Thoracic aorta (tissue), 2 donors: ENCODE measurements around the gene CRAMP1. TPM values are rescaled to one million over a fixed set of nuclear protein-coding genes. Genes with fewer than 3 reads are reported as not detected.

Source experiments
- ATAC-seq: fragments of 150-250 bp; one replicate; pipeline ENCODE4 v1.8.0; 2017; ENCODE audit warnings: low read depth; ENCODE audit not compliant: insufficient number of reproducible peaks, low FRiP score
- DNase-seq: peaks from one replicate; pipeline ENCODE4 v3.0.0-alpha.2; 2020; ENCODE audit warnings: low spot score
- H3K27ac ChIP-seq, 2 donors: fragments of 200-600 bp; sonication (generic); 1 replicate in 1 of 2; 2 replicates in 1 of 2; pipeline ENCODE4 v1.5.1; 2016; ENCODE audit warnings: mild to moderate bottlenecking in 2 of 2, moderate library complexity in 2 of 2
- H3K27me3 ChIP-seq: fragments of 200-600 bp; sonication (generic); replicated peaks from 2 replicates; pipeline ENCODE4 v1.6.0; 2016; ENCODE audit warnings: mild to moderate bottlenecking; ENCODE audit not compliant: insufficient read depth
- H3K36me3 ChIP-seq: fragments of 200-600 bp; sonication (generic); one replicate; pipeline ENCODE4 v1.5.1; 2016
- H3K4me1 ChIP-seq, 2 donors: fragments of 200-600 bp; sonication (generic); 1 replicate in 1 of 2; 2 replicates in 1 of 2; pipeline versions ENCODE4 v1.5.1 to v1.6.0; 2016; ENCODE audit warnings: low read depth in 2 of 2, mild to moderate bottlenecking in 1 of 2; ENCODE audit not compliant: control insufficient read depth in 1 of 2
- H3K4me3 ChIP-seq: fragments of 200-600 bp; sonication (generic); 2 replicates; pipeline ENCODE4 v1.5.1; 2016; ENCODE audit warnings: mild to moderate bottlenecking
- H3K9me3 ChIP-seq: fragments of 200-600 bp; sonication (generic); 2 replicates; pipeline ENCODE4 v1.5.1; 2016
- total RNA-seq, 2 donors: library from RNA; depleted of rRNA; stranded (reverse); fragments of >200 nt; gene quantifications; one replicate each; pipeline versions ENCODE4 v1.1.0 to v1.2.3, GENCODE V29; 2016
- TF ChIP-seq, protein P1 (sequence below): fragments of 200-600 bp; sonication (generic); IDR thresholded peaks from one replicate; pipeline ENCODE4 v1.5.1; 2019; ENCODE audit warnings: antibody characterized with exemption

CRAMP1 gene
- total RNA-seq, 2 donors from 2014 or later, result 15.0 to 21.4 TPM

DNA sequence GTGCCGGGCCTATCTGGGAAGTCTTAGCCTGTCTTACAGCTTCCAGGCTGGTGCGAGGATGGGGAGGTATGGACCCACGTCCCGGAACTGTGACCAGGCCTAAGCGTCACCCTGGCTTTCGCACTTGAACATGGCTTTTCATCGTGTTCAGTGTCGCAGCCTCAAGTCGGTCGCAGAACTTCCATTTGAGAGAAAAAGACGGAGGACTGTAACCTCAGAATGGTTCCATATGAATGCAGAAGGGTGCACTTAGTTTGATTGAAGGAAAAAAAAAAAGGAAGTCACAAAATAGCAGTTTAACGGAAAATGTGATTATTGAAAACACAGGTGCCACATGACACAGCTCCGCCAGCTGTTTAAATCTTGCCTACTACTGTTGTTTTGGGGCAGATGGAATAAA lies 35.7 kb downstream of the CRAMP1 start:
- H3K27me3 ChIP-seq, result no peaks in the 10 kb centered on the region
- H3K4me3 ChIP-seq, result no peak overlapping the region
- DNase-seq (no peak), ATAC-seq (no peak)
- TF ChIP-seq, protein P1, sequence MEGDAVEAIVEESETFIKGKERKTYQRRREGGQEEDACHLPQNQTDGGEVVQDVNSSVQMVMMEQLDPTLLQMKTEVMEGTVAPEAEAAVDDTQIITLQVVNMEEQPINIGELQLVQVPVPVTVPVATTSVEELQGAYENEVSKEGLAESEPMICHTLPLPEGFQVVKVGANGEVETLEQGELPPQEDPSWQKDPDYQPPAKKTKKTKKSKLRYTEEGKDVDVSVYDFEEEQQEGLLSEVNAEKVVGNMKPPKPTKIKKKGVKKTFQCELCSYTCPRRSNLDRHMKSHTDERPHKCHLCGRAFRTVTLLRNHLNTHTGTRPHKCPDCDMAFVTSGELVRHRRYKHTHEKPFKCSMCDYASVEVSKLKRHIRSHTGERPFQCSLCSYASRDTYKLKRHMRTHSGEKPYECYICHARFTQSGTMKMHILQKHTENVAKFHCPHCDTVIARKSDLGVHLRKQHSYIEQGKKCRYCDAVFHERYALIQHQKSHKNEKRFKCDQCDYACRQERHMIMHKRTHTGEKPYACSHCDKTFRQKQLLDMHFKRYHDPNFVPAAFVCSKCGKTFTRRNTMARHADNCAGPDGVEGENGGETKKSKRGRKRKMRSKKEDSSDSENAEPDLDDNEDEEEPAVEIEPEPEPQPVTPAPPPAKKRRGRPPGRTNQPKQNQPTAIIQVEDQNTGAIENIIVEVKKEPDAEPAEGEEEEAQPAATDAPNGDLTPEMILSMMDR, result no peak
- H3K4me1 ChIP-seq, result no peaks in the 10 kb centered on the region
- H3K36me3 ChIP-seq, result peaks cover 29% of the 10 kb centered on the region
- no peaks in the 10 kb centered on the region for H3K9me3 ChIP-seq
- H3K27ac ChIP-seq, result no peak overlapping the region

DNA sequence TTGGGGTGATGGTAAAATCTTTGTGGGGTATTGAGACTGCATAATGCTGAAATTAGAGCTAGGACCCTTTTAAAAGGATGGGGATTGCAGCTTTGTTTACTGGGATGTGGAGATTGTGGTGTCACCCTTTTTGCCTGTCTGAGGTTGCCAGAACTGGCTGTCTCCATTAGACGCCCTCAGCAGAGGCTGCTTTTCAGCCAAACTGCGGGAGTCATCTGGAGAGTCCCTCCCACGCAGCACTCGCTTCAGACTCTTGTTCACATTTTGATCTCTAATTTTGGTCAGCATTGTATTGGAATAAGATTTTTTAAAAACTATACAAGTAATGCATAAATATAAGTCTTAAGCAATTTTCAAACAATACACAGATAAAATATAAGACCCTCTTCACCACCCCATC lies 38.0 kb downstream of the CRAMP1 start:
- peaks cover 27% of the 10 kb centered on the region for H3K36me3 ChIP-seq
- TF ChIP-seq, protein P1, result no peak
- no peak for DNase-seq
- no peak for ATAC-seq
- H3K27me3 ChIP-seq, result no peaks in the 10 kb centered on the region
- no peaks in the 10 kb centered on the region for H3K9me3 ChIP-seq
- H3K4me1 ChIP-seq, result no peaks in the 10 kb centered on the region
- no peak overlapping the region for H3K27ac ChIP-seq
- no peak overlapping the region for H3K4me3 ChIP-seq

DNA sequence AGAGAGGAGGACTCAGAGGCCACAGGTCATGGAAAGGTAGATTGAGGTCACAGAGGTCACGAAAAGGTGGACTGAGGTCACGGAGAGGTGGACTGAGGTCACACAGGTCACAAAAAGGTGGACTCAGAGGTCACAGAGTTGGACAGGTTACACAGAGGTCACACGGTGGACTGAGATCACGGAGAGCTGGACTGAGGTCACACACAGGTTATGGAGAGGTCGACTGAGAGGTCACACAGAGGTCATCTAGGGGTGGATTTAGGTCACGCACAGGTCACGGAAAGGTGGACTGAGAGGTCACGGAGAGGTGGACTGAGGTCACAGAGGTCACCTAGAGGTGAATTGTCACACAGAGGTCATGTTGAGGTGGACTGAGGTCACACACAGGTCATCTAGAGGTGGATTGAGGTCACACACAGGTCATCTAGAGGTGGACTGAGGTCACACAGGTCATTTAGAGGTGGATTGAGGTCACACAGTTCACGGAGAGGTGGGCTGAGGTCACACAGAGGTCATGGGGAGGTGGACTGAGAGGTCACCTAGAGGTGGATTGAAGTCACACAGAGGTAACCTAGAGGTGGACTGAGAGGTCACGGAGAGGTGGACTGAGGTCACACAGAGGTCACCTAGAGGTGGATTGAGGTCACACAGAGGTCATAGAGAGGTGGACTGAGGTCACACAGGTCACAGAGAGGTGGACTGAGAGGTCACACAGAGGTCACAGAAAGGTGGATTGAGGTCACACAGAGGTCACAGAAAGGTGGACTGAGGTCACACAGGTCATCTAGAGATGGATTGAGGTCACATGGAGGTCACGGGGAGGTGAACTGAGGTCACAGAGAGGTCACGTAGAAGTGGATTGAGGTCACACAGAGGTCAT lies 39.2 kb downstream of the CRAMP1 start:
- Histone ChIP-seq H3K4me3 (no peak overlapping the region), H3K9me3 (no peaks in the 10 kb centered on the region), H3K27me3 (no peaks in the 10 kb centered on the region), H3K4me1 (no peaks in the 10 kb centered on the region), H3K36me3 (peaks cover 33% of the 10 kb centered on the region), H3K27ac (no peak overlapping the region)
- DNase-seq (no peak), ATAC-seq (no peak)
- TF ChIP-seq, protein P1, result no peak

DNA sequence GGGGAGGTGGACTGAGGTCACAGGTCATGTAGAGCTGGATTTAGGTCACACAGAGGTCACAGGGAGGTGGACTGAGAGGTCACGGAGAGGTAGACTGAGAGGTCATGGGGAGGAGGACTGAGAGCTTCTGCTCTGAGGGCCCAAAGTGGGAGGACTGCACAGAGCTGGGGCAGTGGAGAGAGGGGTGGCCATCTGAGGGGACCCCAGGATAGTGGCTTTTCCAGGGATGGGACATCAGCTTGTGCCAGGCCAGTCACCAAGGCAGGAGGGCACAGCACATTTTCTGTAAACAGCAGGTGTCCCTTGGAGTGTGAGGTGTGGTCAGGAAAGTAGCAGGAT lies 39.8 kb downstream of the CRAMP1 start:
- peaks cover 40% of the 10 kb centered on the region for H3K36me3 ChIP-seq
- no peak for ATAC-seq
- TF ChIP-seq, protein P1, result no peak
- DNase-seq, result no peak
- H3K27me3 ChIP-seq, result no peaks in the 10 kb centered on the region
- no peak overlapping the region for H3K27ac ChIP-seq
- H3K4me3 ChIP-seq, result no peak overlapping the region
- H3K4me1 ChIP-seq, result no peaks in the 10 kb centered on the region
- no peaks in the 10 kb centered on the region for H3K9me3 ChIP-seq

DNA sequence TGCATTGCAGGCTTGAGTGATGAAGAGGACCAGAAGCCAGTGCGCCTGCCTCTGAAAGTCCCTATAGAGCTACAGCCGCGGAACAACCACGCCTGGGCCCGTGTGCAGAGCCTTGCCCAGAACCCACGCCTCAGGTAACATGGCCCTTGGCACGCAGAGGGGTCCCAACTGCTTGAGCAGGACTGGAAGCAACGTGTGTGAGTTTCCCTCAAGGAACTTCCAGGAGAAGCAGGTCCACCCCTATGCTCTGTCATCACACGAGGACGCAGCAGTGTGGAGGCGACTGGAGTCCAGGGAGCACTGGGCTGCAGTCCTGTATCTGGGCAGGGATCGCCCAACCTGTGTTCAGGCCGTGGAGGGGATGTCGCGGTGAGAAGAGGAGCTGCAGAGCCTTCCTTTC lies 40.9 kb downstream of the CRAMP1 start:
- H3K27me3 ChIP-seq, result no peaks in the 10 kb centered on the region
- TF ChIP-seq, protein P1, result no peak
- H3K36me3 ChIP-seq, result peaks cover 43% of the 10 kb centered on the region
- H3K4me3 ChIP-seq, result no peak overlapping the region
- H3K27ac ChIP-seq, result no peak overlapping the region
- H3K9me3 ChIP-seq, result no peaks in the 10 kb centered on the region
- DNase-seq (no peak), ATAC-seq (no peak)
- H3K4me1 ChIP-seq, result no peaks in the 10 kb centered on the region
